K562 (cell line): ENCODE data around the gene PNCK. TPM values are rescaled to one million over a fixed set of nuclear protein-coding genes. Genes with fewer than 3 reads are reported as not detected.

Source experiments
- ATAC-seq: fragments of 200-7000 bp; cut with Tn5 transposase; 3 replicates; pipeline ENCODE4 v1.9.1; 2020; ENCODE audit warnings: moderate library complexity
- BruUV-seq: library from RNA; stranded (reverse); fragments of 400-500 nt; replicated peaks from 2 replicates; lab custom pipeline; 2021; lab: Mats Ljungman, UMichigan
- CTCF ChIA-PET: fragments of 300-600 bp; formaldehyde crosslinking; extraction: SDS; loops from one replicate; lab custom pipeline; 2021; ENCODE audit warnings: low intra/inter-chr PET ratio; lab: Yijun Ruan, JAX
- POLR2A ChIA-PET: fragments of 300-600, 350-650 bp; sonication (Branson Sonifier 250); formaldehyde crosslinking; extraction: SDS; loops from one replicate; lab custom pipeline; 2021; ENCODE audit warnings: antibody characterized with exemption, inconsistent platforms; lab: Yijun Ruan, JAX
- DNase-seq, 4 experiments: peaks; one replicate each; pipeline versions ENCODE4 v3.0.0 to v3.0.0-alpha.2; 2011 to 2018; ENCODE audit warnings: low spot score in 3 of 4, mixed read lengths in 3 of 4; ENCODE audit errors: extremely low read depth in 1 of 4
- FAIRE-seq: peaks from 2 replicates; lab custom pipeline; 2011; peaks lifted over from hg19 to GRCh38; lab: Jason Lieb, UNC
- H2AFZ ChIP-seq: 2 replicates; pipeline ENCODE4 v1.6.0; 2011; ENCODE audit warnings: low read depth, low read length, control low read depth, inconsistent platforms
- H3K27ac ChIP-seq: fragments of 200-600 bp; 3 replicates; pipeline ENCODE4 v1.8.0; 2011; ENCODE audit warnings: low read depth, mild to moderate bottlenecking, control low read depth, inconsistent platforms, low read length, moderate library complexity, mixed read lengths; ENCODE audit errors: extremely low read depth
- H3K27me3 ChIP-seq, 2 experiments: fragments of 300-600 bp in 1 of 2; 2 replicates in 1 of 2; 3 replicates in 1 of 2; pipeline versions ENCODE4 v1.6.0 to v1.8.0; 2011; ENCODE audit warnings: inconsistent platforms in 2 of 2, low read length in 2 of 2, mild to moderate bottlenecking in 1 of 2, mixed read lengths in 1 of 2, moderate library complexity in 1 of 2; ENCODE audit not compliant: control insufficient read depth in 2 of 2, insufficient read depth in 2 of 2
- H3K36me3 ChIP-seq: fragments of 300-600 bp; 3 replicates; pipeline ENCODE4 v1.8.0; 2011; ENCODE audit warnings: mild to moderate bottlenecking, low read length, inconsistent platforms; ENCODE audit not compliant: control insufficient read depth, insufficient read depth
- H3K4me1 ChIP-seq, 2 experiments: fragments of 200-600 bp in 1 of 2; replicated peaks in 1 of 2; 2 replicates in 1 of 2; 3 replicates in 1 of 2; pipeline versions ENCODE4 v1.5.1 to v1.8.0; 2011; ENCODE audit warnings: inconsistent platforms in 2 of 2, low read length in 2 of 2, mild to moderate bottlenecking in 1 of 2, mixed read lengths in 1 of 2, moderate library complexity in 1 of 2; ENCODE audit not compliant: control insufficient read depth in 2 of 2, insufficient read depth in 2 of 2
- H3K4me2 ChIP-seq: 2 replicates; pipeline ENCODE4 v1.6.1; 2011; ENCODE audit warnings: low read length, control low read depth, inconsistent platforms, mixed read lengths; ENCODE audit not compliant: insufficient read depth
- H3K4me3 ChIP-seq: fragments of 200-600 bp; sonication (generic), shearing (Covaris generic); 2 replicates; pipeline ENCODE4 v1.5.1; 2016; ENCODE audit warnings: control low read depth, inconsistent platforms
- H3K79me2 ChIP-seq: fragments of 200-600 bp; 3 replicates; pipeline ENCODE4 v1.8.0; 2011; ENCODE audit warnings: low read length, inconsistent platforms; ENCODE audit not compliant: control insufficient read depth, insufficient read depth
- H3K9ac ChIP-seq, 2 experiments: 2 replicates each; pipeline versions ENCODE4 v1.6.0 to v1.6.1; 2011; ENCODE audit warnings: low read depth in 2 of 2, low read length in 2 of 2, control low read depth in 1 of 2, inconsistent platforms in 1 of 2, mild to moderate bottlenecking in 1 of 2, mixed read lengths in 1 of 2; ENCODE audit not compliant: insufficient read depth in 1 of 2
- H3K9me1 ChIP-seq: one replicate; pipeline ENCODE4 v1.6.0; 2011; ENCODE audit warnings: inconsistent platforms, mild to moderate bottlenecking, low read length, moderate library complexity; ENCODE audit not compliant: control insufficient read depth, insufficient read depth
- H3K9me3 ChIP-seq: replicated peaks from 2 replicates; pipeline ENCODE4 v1.5.1; 2011; ENCODE audit warnings: low read depth, low read length, inconsistent platforms; ENCODE audit not compliant: control insufficient read depth, insufficient read depth
- H4K20me1 ChIP-seq: replicated peaks from 2 replicates; pipeline ENCODE4 v1.6.1; 2011; ENCODE audit warnings: low read length, inconsistent platforms, mixed read lengths; ENCODE audit not compliant: control insufficient read depth, insufficient read depth
- HIVEP1 ChIP-seq: fragments of 250-450 bp; sonication (Bioruptor Pico); IDR thresholded peaks from 2 replicates; pipeline ENCODE4 v1.4.0; 2020; ENCODE audit warnings: mild to moderate bottlenecking
- MYNN ChIP-seq, 2 experiments: sonication (generic); formaldehyde crosslinking in 1 of 2; IDR thresholded peaks; 2 replicates each; pipeline versions ENCODE4 v1.5.0 to v1.6.1; 2016 to 2020; ENCODE audit warnings: antibody characterized with exemption in 1 of 2, missing genetic modification reagents in 1 of 2
- SAFB ChIP-seq: fragments of 200-400 bp; formaldehyde crosslinking; IDR thresholded peaks from 2 replicates; pipeline ENCODE4 v1.6.1; 2017; ENCODE audit warnings: low read depth, low read length, borderline replicate concordance
- TBL1XR1 ChIP-seq, 2 experiments: IDR thresholded peaks; 2 replicates each; pipeline ENCODE4 v1.6.1; 2012; ENCODE audit warnings: improper control_type of control experiment in 2 of 2, low read length in 2 of 2, mild to moderate bottlenecking in 1 of 2
- VEZF1 ChIP-seq: fragments of 200-800 bp; sonication (Bioruptor generic); IDR thresholded peaks from 2 replicates; pipeline ENCODE4 v1.6.1; 2017; ENCODE audit warnings: missing genetic modification characterization, missing compliant biosample characterization
- ZNF589 ChIP-seq: fragments of 200-800 bp; sonication (Bioruptor generic); IDR thresholded peaks from 2 replicates; pipeline ENCODE4 v1.6.1; 2016; ENCODE audit warnings: low read depth, missing genetic modification characterization, missing compliant biosample characterization
- ZNF707 ChIP-seq: fragments of 250-450 bp; sonication (Bioruptor Pico); conservative IDR thresholded peaks from 2 replicates; pipeline ENCODE4 v1.8.0; 2022; ENCODE audit warnings: inconsistent platforms, mild to moderate bottlenecking, moderate library complexity
- WGBS: fragments of 100-300 bp; shearing (Covaris generic); methylation state at CpG from one replicate; pipeline ENCODE4 v1.1.6; 2016; ENCODE audit warnings: low coverage, mixed read lengths; ENCODE audit not compliant: insufficient coverage; ENCODE audit errors: missing lambda C conversion rate; 5-methylcytosine and 5-hydroxymethylcytosine counted together
- in situ Hi-C: fragments of 300-500 bp; cut with MboI; formaldehyde crosslinking; loops from 4 replicates; pipeline ENCODE4 v1.15.0; 2018; ENCODE audit warnings: inconsistent platforms, mixed read lengths
- intact Hi-C: fragments of 100-400 bp; cut with micrococcal nuclease; formaldehyde crosslinking; loops from 2 replicates; pipeline ENCODE4 v1.14.2; 2022
- polyA plus RNA-seq, 8 experiments: library from polyadenylated mRNA; depleted of rRNA in 4 of 8; stranded (reverse) in 5 of 8; unstranded in 3 of 8; fragments of >200 nt; fragmentation: Nextera tagmentation in 2 of 8; fragmentation: Illumina TruSeq in 1 of 8; extraction: Ambion mirVana in 2 of 8; extraction: Trizol in 1 of 8; gene quantifications; 2 replicates each; pipeline versions ENCODE4 v1.2.1 to v1.2.3, GENCODE V29; 2011 to 2014; ENCODE audit warnings: inconsistent platforms in 1 of 8, missing spikeins in 1 of 8
- total RNA-seq, 7 experiments: library from RNA; depleted of rRNA in 6 of 7; stranded (reverse); fragments of >200 nt in 6 of 7; fragmentation: Illumina TruSeq in 2 of 7; extraction: Trizol in 2 of 7; gene quantifications; 2 replicates each; pipeline versions ENCODE4 v1.2.1 to v1.2.3, GENCODE V29; 2011 to 2021; ENCODE audit warnings: low replicate concordance in 1 of 7

The PNCK gene
- total and polyA plus RNA-seq, 9 of the 15 experiments (the other 6 are each of a cell fraction or from before 2014, with no cell fraction given), result 0.13 to 7.5 (median 1.2) TPM; not detected in 1

DNA sequence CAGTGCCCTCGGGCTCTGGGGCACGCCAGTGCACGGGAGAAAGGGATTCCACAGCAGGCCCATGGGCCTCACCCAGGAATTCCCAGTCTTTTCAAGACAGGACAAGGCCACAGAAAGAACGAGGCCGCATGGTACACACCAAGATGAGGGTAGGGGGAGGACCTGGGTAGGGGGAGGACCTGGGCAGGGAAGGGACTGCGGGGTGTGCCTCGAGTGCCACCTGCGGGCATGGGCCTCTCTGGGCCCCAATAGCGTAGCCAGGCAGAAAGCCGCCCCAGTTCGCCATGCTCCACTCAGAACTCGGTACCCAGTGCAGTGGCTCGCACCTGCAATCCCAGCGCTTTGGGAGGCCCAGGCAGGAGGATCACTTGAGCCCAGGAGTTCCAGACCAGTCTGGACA is 40.6 kb downstream of the PNCK start:
- TF ChIP-seq ZNF589 (CRISPR knock-in tag) (no peak), ZNF707 (no peak), MYNN (IDR thresholded peaks at IDR 0.05) (no peak), MYNN (CRISPR knock-in tag; IDR thresholded peaks at IDR 0.05) (no peak), VEZF1 (CRISPR knock-in tag) (no peak), TBL1XR1 (IDR thresholded peaks at IDR 0.05; ENCODE audit: low read length in 2 of 2) (no peak), HIVEP1 (no peak), SAFB (no peak)
- in situ Hi-C loops, result no loop called here
- Histone ChIP-seq H3K79me2 (no peaks in the 10 kb centered on the region), H3K9me1 (no peaks in the 10 kb centered on the region), H3K4me1 (peaks cover 0 to 13% of the 10 kb centered on the region in 2 experiments; a peak in 1 of 5 replicates), H3K4me2 (no peak overlapping the region), H4K20me1 (no peaks in the 10 kb centered on the region), H3K4me3 (no peak overlapping the region), H3K27ac (no peak overlapping the region), H3K9ac (no peak overlapping the region), H2AFZ (no peak overlapping the region), H3K27me3 (peaks cover 11 to 86% of the 10 kb centered on the region in 2 experiments; a peak in 4 of 5 replicates), H3K9me3 (no peaks in the 10 kb centered on the region), H3K36me3 (no peaks in the 10 kb centered on the region)
- DNase-seq (no peak), FAIRE-seq (no peak), ATAC-seq (no peak)
- intact Hi-C loops, result no loop called here
- CTCF ChIA-PET, result no interaction called here
- no TSS peak for BruUV-seq
- WGBS, result 10% methylated on average over 9 of the region's 14 CpGs
- POLR2A ChIA-PET, result interaction anchor here (0.6 kb wide), 2 partner anchors 15 to 900 kb away, joined by 3 read pairs; no protein-coding TSS in a partner anchor
